Activated T-helper 1 cell treated with anti-CD3 and anti-CD28 coated beads, Interleukin-2, amount 50 U/mL, for 16 hours (primary cell): ENCODE results near the gene ARHGAP36.

ENCODE experiments used
- DNase-seq, 2 donors: peaks; one replicate each; pipeline ENCODE4 v3.0.0-alpha.2; 2020; ENCODE audit warnings: low read depth in 1 of 2, low spot score in 1 of 2

Gene ARHGAP36

DNA sequence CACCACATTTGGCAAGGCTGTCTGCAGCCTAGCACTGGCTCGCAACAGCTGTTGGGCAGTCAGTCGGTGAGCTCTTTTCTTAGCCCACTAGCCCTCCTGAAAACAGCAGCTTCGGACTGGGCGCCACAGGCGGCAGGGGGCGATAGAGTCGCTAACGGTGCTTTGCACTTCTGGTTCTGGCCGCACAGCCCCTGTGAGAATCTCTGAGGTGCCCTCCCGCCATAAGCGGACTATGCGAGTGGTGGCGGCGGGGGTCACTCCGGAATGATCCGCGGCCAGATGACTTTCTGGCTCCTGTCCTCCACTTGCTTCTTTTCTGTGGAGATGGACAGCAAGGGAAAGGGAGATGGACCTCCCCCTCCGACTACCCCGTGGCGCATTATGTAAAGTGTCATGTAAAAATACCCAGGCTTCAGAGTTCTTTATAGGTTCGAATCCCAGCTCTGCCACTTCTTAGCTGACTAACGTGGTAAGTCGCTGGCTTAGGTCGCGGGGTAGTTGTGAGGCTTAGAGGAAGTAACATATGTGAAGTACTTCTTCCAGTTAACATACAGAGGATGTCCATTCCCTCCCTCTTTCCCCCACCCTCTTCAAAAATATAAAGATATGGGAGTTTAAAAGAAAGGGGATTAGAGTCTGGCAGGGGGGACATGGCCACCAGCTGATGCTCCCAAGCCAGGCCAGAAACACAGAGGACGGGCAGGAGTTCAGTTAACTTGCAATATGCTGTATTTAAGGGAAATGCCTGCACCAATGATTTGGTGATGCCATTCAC is 11.0 kb downstream of the ARHGAP36 start:
- DNase-seq: no peak

DNA sequence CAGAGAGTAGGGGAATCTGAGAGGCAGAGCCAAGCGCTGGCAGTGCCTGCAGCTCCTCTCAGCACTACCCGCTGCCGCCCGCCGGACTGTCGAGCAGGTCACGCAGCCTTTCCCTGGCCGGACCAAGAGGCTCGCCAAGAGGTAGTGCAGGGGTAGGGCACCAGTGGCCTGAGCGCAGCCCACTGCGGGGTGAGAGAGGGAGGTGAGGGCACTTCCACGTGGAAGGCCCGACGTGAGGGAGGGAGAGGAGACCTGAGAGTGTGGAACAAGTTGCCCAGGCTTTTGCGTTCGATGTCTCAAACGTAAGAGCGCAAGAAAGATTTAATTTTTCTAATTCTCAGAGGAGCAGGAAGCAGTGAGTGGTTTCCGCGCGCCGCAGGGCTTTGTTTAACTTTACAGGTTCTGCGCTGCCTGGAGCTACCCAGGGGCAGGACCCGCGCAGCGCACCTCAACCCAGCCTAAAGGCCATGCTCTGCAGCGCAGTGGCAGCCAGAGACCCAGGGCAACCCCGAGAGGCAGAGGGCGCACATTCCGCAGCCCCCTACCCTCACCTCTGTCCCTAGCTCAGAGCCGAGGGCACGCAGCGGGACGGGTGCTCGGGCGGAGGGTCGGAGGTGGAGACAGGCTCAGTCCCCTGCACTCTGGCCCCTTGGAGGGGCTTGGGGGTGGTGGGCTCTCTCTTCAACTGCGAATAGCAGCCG is 14.9 kb downstream of the ARHGAP36 start:
- no peak for DNase-seq

DNA sequence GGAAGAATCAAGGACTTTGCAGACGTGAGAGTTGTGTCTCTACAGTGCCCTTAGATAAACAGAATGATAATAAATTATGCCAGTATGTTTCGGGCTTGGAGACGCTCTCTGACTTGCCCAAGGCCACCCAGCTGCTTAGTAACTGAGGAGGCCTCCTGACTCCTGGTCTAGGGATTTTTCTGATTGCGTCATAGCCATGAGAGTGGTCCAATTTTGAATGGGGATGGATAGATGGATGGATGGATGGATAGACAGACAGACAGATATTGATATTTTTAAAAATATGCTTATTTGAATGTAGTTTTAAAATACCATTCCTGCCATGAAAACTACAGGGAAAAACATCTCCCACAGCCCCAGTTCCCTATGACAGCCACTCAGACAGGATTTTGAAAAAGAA is 15.5 kb downstream of the ARHGAP36 start:
- DNase-seq: no peak

DNA sequence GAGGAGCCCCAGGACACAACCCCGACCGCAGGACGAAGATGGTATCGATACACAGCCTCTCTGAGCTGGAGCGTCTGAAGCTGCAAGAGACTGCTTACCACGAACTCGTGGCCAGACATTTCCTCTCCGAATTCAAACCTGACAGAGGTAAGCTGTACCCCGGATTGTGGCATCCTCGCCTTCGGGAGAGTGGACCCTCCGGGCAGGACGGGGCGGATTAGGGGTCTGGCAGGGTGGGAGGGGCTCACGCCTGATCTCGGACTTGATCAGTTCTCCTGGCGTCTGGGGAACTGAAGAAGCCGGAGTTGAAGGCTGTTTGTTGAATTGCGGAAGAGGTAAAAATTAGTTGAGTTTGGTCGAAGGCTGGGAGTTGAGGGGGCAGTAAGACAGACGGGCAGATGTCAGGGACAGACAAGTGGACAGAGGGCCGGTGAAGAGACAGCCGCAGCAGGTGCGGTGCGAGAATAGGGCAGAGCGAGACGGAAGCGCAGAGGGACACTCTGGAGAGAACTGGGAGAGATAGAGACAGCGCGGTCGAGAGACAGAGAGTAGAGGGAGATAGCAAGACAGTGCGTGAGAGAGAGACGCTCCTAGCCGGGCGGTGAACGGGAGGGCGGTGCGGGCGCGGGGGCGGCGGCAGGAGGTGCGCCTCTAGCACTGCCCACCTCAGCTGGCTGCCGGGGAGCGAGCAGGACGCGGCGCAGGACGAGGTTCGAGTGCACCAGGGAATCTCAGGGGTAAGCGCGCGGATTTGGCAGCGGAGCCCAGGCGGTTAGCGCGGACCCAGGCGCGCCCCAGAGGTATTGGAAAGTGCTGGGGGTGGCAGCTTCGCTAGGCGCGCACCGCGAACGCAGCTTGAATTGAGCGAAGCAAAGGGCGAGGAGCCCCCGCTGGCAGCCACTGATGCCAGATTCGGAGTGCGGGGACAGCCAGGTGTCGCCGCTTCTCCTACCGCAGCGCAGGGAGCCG is 23.9 kb downstream of the ARHGAP36 start:
- no peak for DNase-seq

DNA sequence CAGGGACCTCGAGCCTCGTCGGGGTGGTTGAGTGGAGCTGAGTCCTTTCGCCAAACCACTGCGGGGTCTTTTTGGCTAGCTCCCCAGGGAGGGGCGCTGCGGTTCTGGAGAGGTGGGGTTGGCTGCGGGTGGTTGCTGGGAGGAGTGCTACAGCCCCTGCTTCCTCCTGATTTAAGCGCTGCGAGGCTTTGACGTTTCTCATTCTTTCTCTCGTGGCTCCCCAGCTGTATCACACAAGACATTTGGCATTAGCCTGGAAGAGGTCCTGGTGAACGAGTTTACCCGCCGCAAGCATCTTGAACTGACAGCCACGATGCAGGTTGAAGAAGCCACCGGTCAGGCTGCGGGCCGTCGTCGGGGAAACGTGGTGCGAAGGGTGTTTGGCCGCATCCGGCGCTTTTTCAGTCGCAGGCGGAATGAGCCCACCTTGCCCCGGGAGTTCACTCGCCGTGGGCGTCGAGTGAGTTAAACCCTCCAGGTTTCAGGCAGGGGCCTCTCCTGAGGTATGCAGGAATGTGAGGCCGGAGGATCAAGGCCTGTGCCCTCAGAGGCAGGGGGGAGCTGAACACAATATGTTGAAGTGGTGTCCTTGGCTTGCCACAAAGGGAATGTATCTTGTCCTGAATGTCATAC is 25.5 kb downstream of the ARHGAP36 start:
- no peak for DNase-seq

DNA sequence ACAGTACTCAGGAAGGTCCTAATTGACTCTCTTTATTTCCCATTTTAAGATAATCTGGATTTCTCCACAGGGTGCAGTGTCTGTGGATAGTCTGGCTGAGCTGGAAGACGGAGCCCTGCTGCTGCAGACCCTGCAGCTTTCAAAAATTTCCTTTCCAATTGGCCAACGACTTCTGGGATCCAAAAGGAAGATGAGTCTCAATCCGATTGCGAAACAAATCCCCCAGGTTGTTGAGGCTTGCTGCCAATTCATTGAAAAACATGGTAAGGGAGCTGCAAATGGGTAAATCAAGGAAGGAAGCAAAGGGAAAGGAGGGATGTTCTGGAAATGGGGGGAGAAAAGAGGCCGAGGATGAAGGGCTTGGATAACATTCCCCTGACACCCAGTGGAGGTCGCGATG is 26.0 kb downstream of the ARHGAP36 start:
- DNase-seq: no peak

DNA sequence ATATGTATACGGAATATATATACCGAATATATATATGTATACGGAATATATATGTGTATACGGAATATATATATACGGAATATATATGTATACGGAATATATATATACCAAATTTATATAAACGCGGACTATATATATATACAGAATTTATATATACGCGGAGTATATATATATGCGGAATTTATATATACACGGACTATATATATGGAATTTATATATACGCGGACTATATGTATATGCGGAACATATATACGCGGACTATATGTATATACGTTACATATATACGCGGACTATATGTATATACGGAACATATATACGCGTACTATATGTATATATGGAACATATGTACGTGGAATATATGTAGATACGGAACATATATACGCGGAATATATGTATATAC is 78.6 kb downstream of the ARHGAP36 start:
- no peak for DNase-seq

DNA sequence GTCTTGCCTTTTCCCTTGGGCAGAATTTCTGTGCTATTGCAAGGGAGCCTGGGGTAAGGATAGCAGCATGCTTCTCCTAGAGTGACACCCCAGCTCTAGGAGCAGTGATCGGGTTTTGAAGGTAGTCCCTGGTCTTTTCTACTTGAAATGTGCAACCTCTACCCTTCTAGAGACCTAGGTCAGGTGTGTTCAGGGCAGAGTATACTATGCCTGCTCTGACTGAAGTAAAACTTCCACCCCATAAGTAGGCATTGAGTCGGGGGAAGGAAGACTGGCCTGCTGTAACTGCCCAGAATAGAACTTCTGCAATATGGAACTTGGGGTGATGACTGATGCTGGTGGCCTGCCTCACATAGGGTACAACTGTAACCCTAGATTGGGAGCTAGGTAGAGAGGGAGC is 80.9 kb downstream of the ARHGAP36 start:
- no peak for DNase-seq
